Activated CD4-positive, alpha-beta T cell treated with anti-CD3 and anti-CD28 coated beads for 36 hours (primary cell): ENCODE results near the gene PRKAG1. TPM values are rescaled to one million over a fixed set of nuclear protein-coding genes. Genes with fewer than 3 reads are reported as not detected.
A peak's percentile ranks its signal among the peaks of the same experiment; 100 is the strongest.

Experiments used
- ATAC-seq: fragments of 200-7000 bp; cut with Tn5 transposase; one replicate; pipeline ENCODE4 v1.10.0; 2021; ENCODE audit warnings: mild to moderate bottlenecking, moderate library complexity
- CTCF ChIA-PET: fragments of 350-600 bp; sonication (Branson Sonifier 250); formaldehyde crosslinking; loops from one replicate; lab custom pipeline; 2021; ENCODE audit warnings: antibody characterized with exemption; lab: Charles Lee
- POLR2A ChIA-PET: fragments of 350-600 bp; sonication (Branson Sonifier 250); formaldehyde crosslinking; loops from one replicate; lab custom pipeline; 2021; ENCODE audit warnings: antibody characterized with exemption, inconsistent platforms; lab: Charles Lee
- DNase-seq: peaks from one replicate; pipeline ENCODE4 v3.0.0-alpha.2; 2020
- H3K27ac Mint-ChIP-seq: one replicate; pipeline ENCODE4 v1.8.0; 2021; ENCODE audit warnings: mixed read lengths
- H3K27me3 Mint-ChIP-seq: one replicate; pipeline ENCODE4 v1.8.0; 2021; ENCODE audit warnings: mixed read lengths
- H3K36me3 Mint-ChIP-seq: one replicate; pipeline ENCODE4 v1.8.0; 2021; ENCODE audit warnings: low read depth, mixed read lengths
- H3K4me1 Mint-ChIP-seq: one replicate; pipeline ENCODE4 v1.8.0; 2021; ENCODE audit warnings: mixed read lengths
- H3K4me3 Mint-ChIP-seq: one replicate; pipeline ENCODE4 v1.8.0; 2021; ENCODE audit warnings: mild to moderate bottlenecking, moderate library complexity, mixed read lengths
- H3K9me3 Mint-ChIP-seq: one replicate; pipeline ENCODE4 v1.8.0; 2021; ENCODE audit warnings: low read depth, mixed read lengths
- intact Hi-C, 2 experiments: fragments of 100-400 bp; cut with DNase I in 1 of 2; cut with micrococcal nuclease in 1 of 2; formaldehyde crosslinking; loops; one replicate each; pipeline versions ENCODE4 v1.14.2 to v1.15.1; 2022 to 2024; cut with DNase I, micrococcal nuclease
- total RNA-seq, 2 experiments: library from RNA; stranded (reverse); gene quantifications; one replicate each; pipeline ENCODE4 v1.2.3, GENCODE V29; 2021

Gene PRKAG1
- total RNA-seq, 2 experiments from 2014 or later = 54.5 to 62.6 TPM

GRCh38 chr12:49040364-49040855, 21.8 kb upstream of the PRKAG1 start:
- no peaks in the 10 kb centered on the region for H3K27me3 Mint-ChIP-seq
- peaks cover 2% of the 10 kb centered on the region for H3K4me1 Mint-ChIP-seq
- DNase-seq (no peak), ATAC-seq (no peak)
- ChIA-PET POLR2A (no interaction called here), CTCF (interaction anchor here (1.0 to 1.2 kb wide), 2 partner anchors 39 to 58 kb away, joined by 3 to 4 read pairs; no protein-coding TSS in a partner anchor)
- intact Hi-C loops = no loop called here
- no peak overlapping the region for H3K27ac Mint-ChIP-seq
- H3K9me3 Mint-ChIP-seq = no peaks in the 10 kb centered on the region
- no peak overlapping the region for H3K4me3 Mint-ChIP-seq
- peaks cover 61% of the 10 kb centered on the region for H3K36me3 Mint-ChIP-seq

- peaks cover 60% of the 10 kb centered on the region for H3K36me3 Mint-ChIP-seq
- CTCF ChIA-PET = interaction anchor here (0.6 to 1.6 kb wide), 8 partner anchors 9 to 186 kb away, joined by 3 to 8 read pairs (median 3); no protein-coding TSS in a partner anchor
- POLR2A ChIA-PET = no interaction called here
Measured at GRCh38 chr12:49039421-49040363, 21.1 kb upstream of the PRKAG1 start.

GRCh38 chr12:49038291-49038955, 19.8 kb upstream of the PRKAG1 start:
- DNase-seq (no peak), ATAC-seq (no peak)
- no peaks in the 10 kb centered on the region for H3K9me3 Mint-ChIP-seq
- CTCF ChIA-PET = interaction anchor here (0.7 to 2.0 kb wide), 9 partner anchors 10 to 162 kb away, joined by 3 to 8 read pairs (median 3); no protein-coding TSS in a partner anchor
- no peaks in the 10 kb centered on the region for H3K27me3 Mint-ChIP-seq
- no peak overlapping the region for H3K4me3 Mint-ChIP-seq
- no peak overlapping the region for H3K27ac Mint-ChIP-seq
- intact Hi-C loops = no loop called here
- POLR2A ChIA-PET = no interaction called here
- H3K36me3 Mint-ChIP-seq = peaks cover 50% of the 10 kb centered on the region
- H3K4me1 Mint-ChIP-seq = no peaks in the 10 kb centered on the region

More at GRCh38 chr12:49039421-49040363, 21.1 kb upstream of the PRKAG1 start:
- Mint-ChIP-seq H3K4me1 (peaks cover 2% of the 10 kb centered on the region), H3K9me3 (no peaks in the 10 kb centered on the region), H3K27me3 (no peaks in the 10 kb centered on the region), H3K27ac (no peak overlapping the region), H3K4me3 (no peak overlapping the region)
- no peak for ATAC-seq
- DNase-seq = no peak
- intact Hi-C loops = no loop called here

GRCh38 chr12:49037947-49038237, 19.3 kb upstream of the PRKAG1 start:
- ATAC-seq = no peak
- POLR2A ChIA-PET = no interaction called here

DNA sequence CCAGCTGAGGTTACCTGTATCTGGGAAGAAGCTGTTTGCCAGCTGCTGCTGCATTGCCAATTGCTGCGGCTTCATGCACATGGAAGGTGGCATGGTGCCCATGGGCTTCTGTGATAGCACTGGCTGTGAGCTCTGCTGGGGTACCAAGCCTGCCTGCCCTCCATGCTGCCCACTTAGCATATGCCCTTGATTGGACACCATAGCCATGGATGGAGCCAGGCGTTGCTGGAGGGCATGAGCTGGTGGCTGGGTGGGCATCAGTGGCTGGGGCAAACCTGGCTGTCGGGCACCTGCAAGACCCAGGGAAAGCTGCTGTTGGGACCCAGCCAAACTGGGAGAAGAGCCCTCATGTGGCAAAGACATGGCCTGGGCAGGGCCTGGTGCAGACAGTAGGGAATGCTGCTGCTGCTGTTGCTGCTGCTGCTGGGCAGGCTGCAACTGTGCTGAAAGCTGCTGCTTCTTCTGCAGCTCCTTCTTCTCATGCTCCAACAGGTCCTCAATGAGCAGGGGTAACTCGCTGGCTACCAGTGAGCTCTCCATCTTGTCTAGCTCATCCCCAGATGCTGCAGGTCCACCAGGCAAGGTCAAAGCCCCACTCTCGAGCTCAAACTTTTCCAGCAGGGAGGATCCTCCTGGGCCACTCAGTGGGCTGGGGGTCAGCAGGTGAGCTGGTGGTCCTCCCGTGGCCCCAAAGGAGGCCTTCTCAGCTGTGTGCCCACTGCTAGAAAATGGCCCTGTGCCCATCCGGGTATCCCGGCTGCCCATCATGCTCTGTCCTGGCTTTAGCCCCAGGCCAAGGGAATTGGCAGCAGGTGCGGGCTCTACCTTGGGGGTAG, 18.8 kb upstream of the PRKAG1 start:
- intact Hi-C loops = no loop called here
- H3K9me3 Mint-ChIP-seq = no peaks in the 10 kb centered on the region
- ChIA-PET POLR2A (interaction anchor here (1.1 kb wide), 1 partner anchor 33 kb away, joined by 3 read pairs; the partner anchor contains the start of gene RHEBL1), CTCF (interaction anchor here (0.7 to 2.0 kb wide), 7 partner anchors 11 to 51 kb away, joined by 3 to 6 read pairs (median 3); no protein-coding TSS in a partner anchor)
- H3K36me3 Mint-ChIP-seq = peaks cover 41% of the 10 kb centered on the region
- DNase-seq (no peak), ATAC-seq (no peak)
- H3K4me1 Mint-ChIP-seq = no peaks in the 10 kb centered on the region
- H3K4me3 Mint-ChIP-seq = no peak overlapping the region
- no peaks in the 10 kb centered on the region for H3K27me3 Mint-ChIP-seq
- H3K27ac Mint-ChIP-seq = no peak overlapping the region

More at GRCh38 chr12:49037947-49038237, 19.3 kb upstream of the PRKAG1 start:
- H3K9me3 Mint-ChIP-seq = no peaks in the 10 kb centered on the region
- no peak for DNase-seq
- intact Hi-C loops = no loop called here
- H3K4me3 Mint-ChIP-seq = no peak overlapping the region
- peaks cover 45% of the 10 kb centered on the region for H3K36me3 Mint-ChIP-seq
- no peak overlapping the region for H3K27ac Mint-ChIP-seq
- no peaks in the 10 kb centered on the region for H3K4me1 Mint-ChIP-seq
- CTCF ChIA-PET = interaction anchor here (0.7 to 2.0 kb wide), 8 partner anchors 10 to 162 kb away, joined by 3 to 6 read pairs (median 3); no protein-coding TSS in a partner anchor
- H3K27me3 Mint-ChIP-seq = no peaks in the 10 kb centered on the region

GRCh38 chr12:49036029-49036428, 17.5 kb upstream of the PRKAG1 start:
- intact Hi-C loops = no loop called here
- Mint-ChIP-seq H3K4me3 (no peak overlapping the region), H3K36me3 (peaks cover 34% of the 10 kb centered on the region), H3K9me3 (no peaks in the 10 kb centered on the region), H3K27ac (peak overlapping the region; percentile 42), H3K27me3 (no peaks in the 10 kb centered on the region), H3K4me1 (no peaks in the 10 kb centered on the region)
- ChIA-PET POLR2A (interaction anchor here (0.6 to 0.7 kb wide), 2 partner anchors 178 to 186 kb away, joined by 3 to 7 read pairs; no protein-coding TSS in a partner anchor), CTCF (interaction anchor here (0.8 to 2.0 kb wide), 3 partner anchors 12 to 57 kb away, joined by 3 to 5 read pairs (median 4); no protein-coding TSS in a partner anchor)
- DNase-seq (no peak), ATAC-seq (no peak)

- ATAC-seq (no peak), DNase-seq (no peak)
- ChIA-PET POLR2A (no interaction called here), CTCF (interaction anchor here (0.7 to 3.7 kb wide), 3 partner anchors 10 to 150 kb away, joined by 4 to 27 read pairs (median 5); no protein-coding TSS in a partner anchor)
- no peak overlapping the region for H3K4me3 Mint-ChIP-seq
- H3K27me3 Mint-ChIP-seq = no peaks in the 10 kb centered on the region
- no peaks in the 10 kb centered on the region for H3K9me3 Mint-ChIP-seq
- no peak overlapping the region for H3K27ac Mint-ChIP-seq
- H3K4me1 Mint-ChIP-seq = no peaks in the 10 kb centered on the region
- peaks cover 27% of the 10 kb centered on the region for H3K36me3 Mint-ChIP-seq
- intact Hi-C loops = no loop called here
Measured at GRCh38 chr12:49034286-49034622, 15.7 kb upstream of the PRKAG1 start.

GRCh38 chr12:49033611-49034285, 15.2 kb upstream of the PRKAG1 start:
- no peak for DNase-seq
- intact Hi-C loops = no loop called here

GRCh38 chr12:49032679-49033447, 14.3 kb upstream of the PRKAG1 start:
- Mint-ChIP-seq H3K27ac (no peak overlapping the region), H3K9me3 (no peaks in the 10 kb centered on the region), H3K27me3 (no peaks in the 10 kb centered on the region), H3K4me1 (no peaks in the 10 kb centered on the region), H3K4me3 (no peak overlapping the region), H3K36me3 (peaks cover 32% of the 10 kb centered on the region)
- ChIA-PET CTCF (interaction anchor here (0.7 to 3.7 kb wide), 4 partner anchors 11 to 115 kb away, joined by 3 to 27 read pairs (median 4); no protein-coding TSS in a partner anchor), POLR2A (no interaction called here)
- DNase-seq (no peak), ATAC-seq (no peak)
- intact Hi-C loops = no loop called here

More at GRCh38 chr12:49033611-49034285, 15.2 kb upstream of the PRKAG1 start:
- Mint-ChIP-seq H3K9me3 (no peaks in the 10 kb centered on the region), H3K4me1 (no peaks in the 10 kb centered on the region), H3K36me3 (peaks cover 30% of the 10 kb centered on the region), H3K27me3 (no peaks in the 10 kb centered on the region), H3K27ac (peak overlapping the region; percentile 13), H3K4me3 (no peak overlapping the region)
- ChIA-PET POLR2A (no interaction called here), CTCF (interaction anchor here (0.5 to 3.7 kb wide), 5 partner anchors 10 to 214 kb away, joined by 3 to 27 read pairs (median 4); no protein-coding TSS in a partner anchor)
- ATAC-seq = no peak
